Heart right ventricle (tissue), 16 donors: ENCODE data around the gene TAGLN2. TPM values are rescaled to one million over a fixed set of nuclear protein-coding genes. Genes with fewer than 3 reads are reported as not detected.

ENCODE experiments used
- ATAC-seq, 8 donors: fragments of 200-7000 bp; cut with Tn5 transposase; one replicate each; pipeline ENCODE4 v1.9.1; 2020; ENCODE audit warnings: mild to moderate bottlenecking in 8 of 8, moderate library complexity in 8 of 8, moderate number of reproducible peaks in 1 of 8
- DNase-seq, 2 donors: peaks; one replicate each; pipeline ENCODE4 v3.0.0-alpha.2; 2020
- H3K27ac ChIP-seq, 10 donors: fragments of 200-600 bp; sonication (generic) in 2 of 10; one replicate each; pipeline versions ENCODE4 v1.5.0 to v1.8.0; 2020 to 2022; ENCODE audit warnings: mild to moderate bottlenecking in 3 of 10
- H3K27me3 ChIP-seq, 7 donors: fragments of 200-600 bp; one replicate each; pipeline ENCODE4 v1.8.0; 2021 to 2022; ENCODE audit warnings: mild to moderate bottlenecking in 2 of 7
- H3K36me3 ChIP-seq, 9 donors: fragments of 200-600 bp; sonication (generic) in 1 of 9; one replicate each; pipeline versions ENCODE4 v1.5.0 to v1.8.0; 2020 to 2022; ENCODE audit warnings: mild to moderate bottlenecking in 2 of 9
- H3K4me1 ChIP-seq, 9 donors: fragments of 200-600 bp; sonication (generic) in 1 of 9; one replicate each; pipeline versions ENCODE4 v1.5.0 to v1.8.0; 2020 to 2022; ENCODE audit warnings: mild to moderate bottlenecking in 4 of 9
- H3K4me3 ChIP-seq, 10 donors: fragments of 200-600 bp; sonication (generic) in 2 of 10; one replicate each; pipeline versions ENCODE4 v1.5.0 to v1.8.0; 2020 to 2022; ENCODE audit warnings: mild to moderate bottlenecking in 7 of 10, moderate library complexity in 2 of 10
- H3K9me3 ChIP-seq, 11 donors: fragments of 200-600 bp in 10 of 11; sonication (generic) in 2 of 11; one replicate each; pipeline versions ENCODE4 v1.5.0 to v1.8.0; 2013 to 2022; ENCODE audit warnings: mild to moderate bottlenecking in 2 of 11, control low read depth in 1 of 11, moderate library complexity in 1 of 11
- WGBS, 2 donors: extraction: QIAGEN DNeasy Blood & Tissue Kit; methylation state at CpG; one replicate each; pipeline ENCODE4 v1.1.7; 2013; ENCODE audit warnings: inconsistent platforms in 1 of 2; 5-methylcytosine and 5-hydroxymethylcytosine counted together
- intact Hi-C, 10 donors: fragments of 100-400 bp; cut with DNase I; formaldehyde crosslinking; loops; one replicate each; pipeline versions ENCODE4 v1.11.1 to v1.14.2; 2022
- polyA plus RNA-seq, 2 donors: library from polyadenylated mRNA; stranded (reverse); fragments of 200-250 nt; gene quantifications; one replicate each; pipeline ENCODE4 v1.2.3, GENCODE V29; 2013
- total RNA-seq, 10 donors: library from RNA; stranded (reverse); fragmentation: NEBNext Ultra II Directional in 3 of 10; extraction: Animal tissue kit (Norgen Biotek cat#: 25700) in 3 of 10; gene quantifications; one replicate each; pipeline versions ENCODE4 v1.2.1 to v1.2.4, GENCODE V29; 2021 to 2023
- TF ChIP-seq, protein P1 (sequence below), 9 donors: fragments of 200-600 bp; sonication (generic) in 2 of 9; IDR thresholded peaks; one replicate each; pipeline versions ENCODE4 v1.5.0 to v1.8.0; 2021 to 2022; ENCODE audit warnings: antibody characterized with exemption in 9 of 9, mild to moderate bottlenecking in 5 of 9, moderate library complexity in 1 of 9
- donor health status: Arrhythmogenic right ventricular cardiomyopathy.
- donor health status: ischemic (EF 13 %, LVEDD 7.1; RV severe dilation, severe dysfunction).
- donor health status: healthy with polysubstance abuse.
- donor health status: DM: no; HTN: yes; CAD: no.
- donor health status: DM: no; HTN: no; CAD: no.
- donor health status: ischemic (EF 25% LVEDD 6.9; RV normal size, moderate dysfunction).
- donor health status: ischemic (EF 25% LVEDD 5.7; RV mildly dilated, moderate dysfunction).
- donor health status: healthy.
- donor health status: DM: yes; HTN: yes; CAD: no.
- donor health status: Ischemic cardiomyopathy.
- donor health status: ischemic (EF 35%, LVEDD 5.7; RV mildly dilated, moderate dysfunction).
- donor health status: nonischemic (EF 11% LVEDD 7.7; RV severe dilation, severe dysfunction).
- donor health status: DM: yes; HTN: yes; CAD: no.
- donor health status: PGD.
- donor health status: ischemic (EF 29% LVEDD 5.4; RV normal size, mild dysfunction).
- donor health status: nonischemic (EF 23%, LVEDD 6.1; RV moderate dilation, normal function).

TAGLN2 gene
- total and polyA plus RNA-seq, 12 donors, result 65.9 to 283 (median 103) TPM

DNA sequence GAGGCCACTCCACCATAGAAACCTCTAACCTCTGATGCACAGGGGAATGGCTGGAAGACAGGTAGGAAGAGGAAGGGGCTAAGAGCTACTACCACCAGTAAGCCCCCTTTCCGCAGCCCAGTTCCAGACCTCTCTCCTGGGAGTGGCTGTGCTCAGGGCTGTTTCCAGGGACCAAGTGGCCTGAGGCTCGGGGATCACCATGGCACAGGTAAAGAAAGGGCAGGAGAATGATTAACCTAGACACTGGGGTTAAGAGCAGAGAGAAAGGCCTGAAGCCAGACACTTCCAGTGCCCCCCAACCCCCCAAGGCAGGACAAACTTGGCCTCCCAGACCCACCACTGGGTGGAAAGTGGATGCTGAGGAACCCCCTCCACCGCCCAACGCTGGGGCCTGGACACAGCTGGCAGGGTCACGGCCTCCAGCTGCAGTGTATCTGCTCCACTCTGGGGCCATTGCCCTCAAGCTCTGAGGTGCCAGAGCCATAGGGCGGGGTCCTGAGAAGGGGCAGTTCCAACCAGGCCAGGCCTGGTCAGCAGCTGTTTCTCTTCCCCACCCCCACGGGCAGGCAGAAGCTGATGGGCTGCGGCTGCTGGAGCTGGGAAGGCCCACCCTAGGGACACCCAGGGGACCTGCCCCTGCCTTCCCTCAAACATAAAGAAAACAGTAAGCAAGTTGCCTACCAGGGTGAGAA is 2.6 kb downstream of the TAGLN2 start:
- ATAC-seq, result peak; percentile 5 to 28 (median 16)
- DNase-seq, result peak; percentile 78 to 79
- WGBS, 2 donors, result 30 to 39% methylated on average over 8 of the region's 8 CpGs
- Histone ChIP-seq H3K4me3 (peak overlapping the region; percentile 67 to 97 (median 83)), H3K9me3 (no peaks in the 10 kb centered on the region), H3K36me3 (peaks cover 0 to 41% (median 29%) of the 10 kb centered on the region in 9 donors), H3K4me1 (peaks cover 18 to 73% (median 64%) of the 10 kb centered on the region in 9 donors), H3K27me3 (no peaks in the 10 kb centered on the region), H3K27ac (peak overlapping the region; percentile 94 to 100 (median 98))
- intact Hi-C loops, result loop anchor here in 3 of 10 donors (5.0 to 10.0 kb wide), 3 partner anchors 65 to 70 kb away; no protein-coding TSS in a partner anchor
- TF ChIP-seq, protein P1, sequence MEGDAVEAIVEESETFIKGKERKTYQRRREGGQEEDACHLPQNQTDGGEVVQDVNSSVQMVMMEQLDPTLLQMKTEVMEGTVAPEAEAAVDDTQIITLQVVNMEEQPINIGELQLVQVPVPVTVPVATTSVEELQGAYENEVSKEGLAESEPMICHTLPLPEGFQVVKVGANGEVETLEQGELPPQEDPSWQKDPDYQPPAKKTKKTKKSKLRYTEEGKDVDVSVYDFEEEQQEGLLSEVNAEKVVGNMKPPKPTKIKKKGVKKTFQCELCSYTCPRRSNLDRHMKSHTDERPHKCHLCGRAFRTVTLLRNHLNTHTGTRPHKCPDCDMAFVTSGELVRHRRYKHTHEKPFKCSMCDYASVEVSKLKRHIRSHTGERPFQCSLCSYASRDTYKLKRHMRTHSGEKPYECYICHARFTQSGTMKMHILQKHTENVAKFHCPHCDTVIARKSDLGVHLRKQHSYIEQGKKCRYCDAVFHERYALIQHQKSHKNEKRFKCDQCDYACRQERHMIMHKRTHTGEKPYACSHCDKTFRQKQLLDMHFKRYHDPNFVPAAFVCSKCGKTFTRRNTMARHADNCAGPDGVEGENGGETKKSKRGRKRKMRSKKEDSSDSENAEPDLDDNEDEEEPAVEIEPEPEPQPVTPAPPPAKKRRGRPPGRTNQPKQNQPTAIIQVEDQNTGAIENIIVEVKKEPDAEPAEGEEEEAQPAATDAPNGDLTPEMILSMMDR (IDR thresholded peaks at IDR 0.05), result no peak

GRCh38 chr1:159921700-159922504 is 3.4 kb downstream of the TAGLN2 start:
- intact Hi-C loops, result loop anchor here in 3 of 10 donors (5.0 to 10.0 kb wide), 3 partner anchors 65 to 70 kb away; no protein-coding TSS in a partner anchor
- no peak for ATAC-seq
- Histone ChIP-seq H3K27ac (peak overlapping the region; percentile 94 to 100 (median 98)), H3K4me3 (peak overlapping the region; percentile 67 to 97 (median 83)), H3K9me3 (no peaks in the 10 kb centered on the region), H3K36me3 (peaks cover 0 to 49% (median 32%) of the 10 kb centered on the region in 9 donors), H3K4me1 (peaks cover 18 to 81% (median 69%) of the 10 kb centered on the region in 9 donors), H3K27me3 (no peaks in the 10 kb centered on the region)
- peak in 1 of 2 donors; percentile 41 for DNase-seq
- 32 to 47% methylated on average over 18 of the region's 18 CpGs for WGBS, 2 donors
- TF ChIP-seq, protein P1 (IDR thresholded peaks at IDR 0.05), result no peak

- intact Hi-C loops, result loop anchor here in 3 of 10 donors (5.0 to 10.0 kb wide), 3 partner anchors 64 to 69 kb away; no protein-coding TSS in a partner anchor
- no peak for ATAC-seq
Observed at GRCh38 chr1:159921251-159921650, 4.1 kb downstream of the TAGLN2 start.

More at GRCh38 chr1:159921251-159921650, 4.1 kb downstream of the TAGLN2 start:
- Histone ChIP-seq H3K27me3 (no peaks in the 10 kb centered on the region), H3K4me3 (peak overlapping the region in 6 of 10 donors; percentile 72 to 97 (median 87)), H3K9me3 (no peaks in the 10 kb centered on the region), H3K36me3 (peaks cover 0 to 55% (median 32%) of the 10 kb centered on the region in 9 donors), H3K4me1 (peaks cover 19 to 85% (median 74%) of the 10 kb centered on the region in 9 donors), H3K27ac (peak overlapping the region; percentile 15 to 100 (median 98))
- TF ChIP-seq, protein P1 (IDR thresholded peaks at IDR 0.05), result no peak
- 51 to 55% methylated on average over 1 of the region's 1 CpG for WGBS, 2 donors
- DNase-seq, result no peak
